Measurements from ENCODE around the gene AMACR.

AMACR gene

DNA sequence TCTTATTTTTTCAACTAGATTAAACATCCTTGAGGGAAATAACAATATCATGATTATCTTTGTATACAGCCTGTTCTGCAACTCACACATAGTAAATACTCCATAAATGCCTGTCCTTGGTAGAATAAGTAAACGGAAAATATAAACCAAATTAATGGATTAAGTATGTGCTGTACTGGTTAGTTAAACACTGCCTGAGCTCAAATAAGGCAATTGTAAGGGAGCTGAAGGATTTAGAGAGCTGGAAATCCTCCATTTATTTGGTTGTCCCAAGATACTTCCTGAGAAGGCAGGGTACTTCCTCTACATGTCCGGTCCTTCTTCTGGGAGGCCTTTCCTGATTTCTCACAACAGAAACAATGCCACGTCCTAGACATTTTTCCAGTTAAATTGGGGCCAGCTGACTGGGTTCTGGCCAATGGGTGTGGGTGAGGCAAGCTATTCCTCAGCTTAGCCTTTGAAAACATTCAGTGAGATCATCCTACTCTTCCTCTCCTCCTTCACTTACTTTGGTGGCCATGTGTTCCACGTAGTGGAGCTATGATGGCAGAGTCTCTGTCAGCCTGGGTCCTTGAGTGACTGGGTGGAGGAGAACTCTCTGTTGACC, 43.6 kb upstream of the AMACR start:
- no peak for TF ChIP-seq YY1 (IDR thresholded peaks at IDR 0.05; ENCODE audit: insufficient read depth, insufficient read length)
- TF ChIP-seq ZNF274 (IDR thresholded peaks at IDR 0.05; ENCODE audit: low read depth, low read length), result no peak
- no peak for TF ChIP-seq SUZ12 (IDR thresholded peaks at IDR 0.05; ENCODE audit: extremely low read depth, insufficient read depth, insufficient read length)
- Histone ChIP-seq H3K36me3 (ENCODE audit: insufficient read depth, insufficient read length, low read length) (no peaks in the 10 kb centered on the region), H3K9ac (ENCODE audit: insufficient read length, low read depth) (no peak overlapping the region), H3K9me3 (ENCODE audit: insufficient read depth, low read length) (no peaks in the 10 kb centered on the region), H3K4me3 (ENCODE audit: insufficient read length, low read depth) (no peak overlapping the region), H3K4me1 (ENCODE audit: insufficient read depth, insufficient read length) (no peaks in the 10 kb centered on the region), H3K27me3 (ENCODE audit: insufficient read depth, insufficient read length) (no peaks in the 10 kb centered on the region)
- DNase-seq (ENCODE audit: low read depth, low spot score), result no peak

DNA sequence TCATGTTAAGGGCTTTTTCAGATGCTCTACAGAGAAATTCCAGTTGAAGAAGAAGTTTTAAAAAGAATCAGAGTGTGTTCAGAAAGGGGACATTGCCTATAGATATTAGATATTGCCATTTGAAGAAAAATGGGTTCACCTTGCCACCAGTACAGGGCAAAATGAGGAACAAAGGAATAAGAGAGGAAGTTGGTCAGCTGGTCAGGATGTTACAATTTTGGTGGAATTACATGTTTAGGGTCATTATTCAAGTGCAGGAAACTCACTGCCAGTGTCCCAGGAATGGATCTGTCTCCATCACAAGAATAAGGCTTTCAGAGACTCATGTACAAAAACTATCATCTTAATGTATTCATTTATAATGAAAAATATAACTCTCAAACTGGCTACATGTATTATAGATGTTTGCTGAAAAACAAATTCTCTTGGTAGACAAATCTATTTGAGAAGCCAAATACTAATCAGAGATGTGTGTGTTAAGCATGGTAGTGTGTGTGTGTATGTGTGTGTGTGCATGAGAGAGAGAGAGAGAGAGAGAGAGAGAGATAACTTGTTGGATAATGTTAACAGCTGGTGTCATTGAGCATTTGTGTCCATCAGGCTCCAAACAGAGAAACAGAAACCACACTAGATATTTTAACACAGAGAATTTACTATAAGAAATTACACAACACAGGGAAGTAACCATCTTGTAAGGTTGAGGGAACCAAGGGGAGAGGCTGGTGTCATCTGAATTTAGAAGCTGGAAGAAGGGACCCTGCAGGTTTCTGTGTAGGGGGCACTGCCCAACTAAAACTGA, 40.1 kb upstream of the AMACR start:
- Histone ChIP-seq H3K27me3 (ENCODE audit: insufficient read depth, insufficient read length) (no peaks in the 10 kb centered on the region), H3K9ac (ENCODE audit: insufficient read length, low read depth) (no peak overlapping the region), H3K4me1 (ENCODE audit: insufficient read depth, insufficient read length) (no peaks in the 10 kb centered on the region), H3K4me3 (ENCODE audit: insufficient read length, low read depth) (no peak overlapping the region), H3K36me3 (ENCODE audit: insufficient read depth, insufficient read length, low read length) (no peaks in the 10 kb centered on the region), H3K9me3 (ENCODE audit: insufficient read depth, low read length) (no peaks in the 10 kb centered on the region)
- TF ChIP-seq SUZ12 (IDR thresholded peaks at IDR 0.05; ENCODE audit: extremely low read depth, insufficient read depth, insufficient read length) (no peak), YY1 (IDR thresholded peaks at IDR 0.05; ENCODE audit: insufficient read depth, insufficient read length) (no peak), ZNF274 (IDR thresholded peaks at IDR 0.05; ENCODE audit: low read depth, low read length) (no peak)
- no peak for DNase-seq (ENCODE audit: low read depth, low spot score)

DNA sequence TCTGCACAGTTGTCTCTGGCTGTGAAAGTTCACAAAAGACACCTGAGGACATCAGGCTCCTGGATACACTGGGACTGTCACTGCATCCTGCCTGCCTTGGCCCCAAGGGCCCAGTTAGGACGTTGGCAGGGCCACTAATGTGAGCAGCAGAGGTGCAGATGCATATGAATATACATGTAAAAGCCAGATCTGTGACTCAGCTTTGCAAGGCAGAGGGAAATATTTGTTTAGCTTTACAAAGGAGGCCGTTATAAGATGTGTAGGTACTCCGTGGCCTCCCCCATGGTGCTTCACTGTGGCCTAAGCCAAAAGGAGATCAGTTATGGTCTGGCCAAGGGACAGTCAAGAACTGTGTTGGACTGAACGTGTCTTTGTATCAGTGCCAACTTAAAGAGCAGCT, 39.3 kb upstream of the AMACR start:
- TF ChIP-seq ZNF274 (IDR thresholded peaks at IDR 0.05; ENCODE audit: low read depth, low read length) (no peak), SUZ12 (IDR thresholded peaks at IDR 0.05; ENCODE audit: extremely low read depth, insufficient read depth, insufficient read length) (no peak), YY1 (IDR thresholded peaks at IDR 0.05; ENCODE audit: insufficient read depth, insufficient read length) (no peak)
- H3K4me1 ChIP-seq (ENCODE audit: insufficient read depth, insufficient read length), result no peaks in the 10 kb centered on the region
- H3K9me3 ChIP-seq (ENCODE audit: insufficient read depth, low read length), result no peaks in the 10 kb centered on the region
- no peak overlapping the region for H3K9ac ChIP-seq (ENCODE audit: insufficient read length, low read depth)
- DNase-seq (ENCODE audit: low read depth, low spot score), result no peak
- H3K36me3 ChIP-seq (ENCODE audit: insufficient read depth, insufficient read length, low read length), result no peaks in the 10 kb centered on the region
- no peak overlapping the region for H3K4me3 ChIP-seq (ENCODE audit: insufficient read length, low read depth)
- no peaks in the 10 kb centered on the region for H3K27me3 ChIP-seq (ENCODE audit: insufficient read depth, insufficient read length)

DNA sequence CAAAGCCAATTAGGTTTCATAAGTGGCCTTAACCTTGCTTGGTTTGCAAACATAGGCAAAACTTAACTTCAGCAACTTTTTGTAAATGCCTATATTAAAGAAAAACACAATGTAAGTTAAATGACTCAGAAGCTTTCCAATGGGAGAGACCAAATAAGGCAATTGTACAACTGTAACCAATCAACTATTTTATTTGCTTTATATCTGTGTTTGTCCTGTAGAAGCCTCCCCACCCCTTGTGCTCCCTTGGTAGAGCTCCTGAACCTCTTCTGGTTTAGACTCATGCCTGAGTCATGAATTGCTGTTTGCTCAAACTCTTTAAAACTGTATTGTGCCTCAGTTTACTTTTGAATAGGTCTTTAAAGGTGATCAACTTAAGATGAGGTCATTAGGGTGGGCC, 38.1 kb upstream of the AMACR start:
- no peak for DNase-seq (ENCODE audit: low read depth, low spot score)
- TF ChIP-seq YY1 (IDR thresholded peaks at IDR 0.05; ENCODE audit: insufficient read depth, insufficient read length) (no peak), ZNF274 (IDR thresholded peaks at IDR 0.05; ENCODE audit: low read depth, low read length) (no peak), SUZ12 (IDR thresholded peaks at IDR 0.05; ENCODE audit: extremely low read depth, insufficient read depth, insufficient read length) (no peak)
- no peak overlapping the region for H3K4me3 ChIP-seq (ENCODE audit: insufficient read length, low read depth)

GRCh38 chr5:34045023-34045422, 37.2 kb upstream of the AMACR start:
- DNase-seq (ENCODE audit: low read depth, low spot score), result no peak
- no peak overlapping the region for H3K4me3 ChIP-seq (ENCODE audit: insufficient read length, low read depth)
- H3K4me1 ChIP-seq (ENCODE audit: insufficient read depth, insufficient read length), result no peaks in the 10 kb centered on the region
- H3K27me3 ChIP-seq (ENCODE audit: insufficient read depth, insufficient read length), result no peaks in the 10 kb centered on the region
- H3K9me3 ChIP-seq (ENCODE audit: insufficient read depth, low read length), result no peaks in the 10 kb centered on the region
- TF ChIP-seq YY1 (IDR thresholded peaks at IDR 0.05; ENCODE audit: insufficient read depth, insufficient read length) (no peak), SUZ12 (IDR thresholded peaks at IDR 0.05; ENCODE audit: extremely low read depth, insufficient read depth, insufficient read length) (no peak), ZNF274 (IDR thresholded peaks at IDR 0.05; ENCODE audit: low read depth, low read length) (no peak)
- no peak overlapping the region for H3K9ac ChIP-seq (ENCODE audit: insufficient read length, low read depth)
- no peaks in the 10 kb centered on the region for H3K36me3 ChIP-seq (ENCODE audit: insufficient read depth, insufficient read length, low read length)

More for the DNA sequence above, 38.1 kb upstream of the AMACR start:
- Histone ChIP-seq H3K4me1 (ENCODE audit: insufficient read depth, insufficient read length) (no peaks in the 10 kb centered on the region), H3K9me3 (ENCODE audit: insufficient read depth, low read length) (no peaks in the 10 kb centered on the region), H3K9ac (ENCODE audit: insufficient read length, low read depth) (no peak overlapping the region), H3K27me3 (ENCODE audit: insufficient read depth, insufficient read length) (no peaks in the 10 kb centered on the region), H3K36me3 (ENCODE audit: insufficient read depth, insufficient read length, low read length) (no peaks in the 10 kb centered on the region)

DNA sequence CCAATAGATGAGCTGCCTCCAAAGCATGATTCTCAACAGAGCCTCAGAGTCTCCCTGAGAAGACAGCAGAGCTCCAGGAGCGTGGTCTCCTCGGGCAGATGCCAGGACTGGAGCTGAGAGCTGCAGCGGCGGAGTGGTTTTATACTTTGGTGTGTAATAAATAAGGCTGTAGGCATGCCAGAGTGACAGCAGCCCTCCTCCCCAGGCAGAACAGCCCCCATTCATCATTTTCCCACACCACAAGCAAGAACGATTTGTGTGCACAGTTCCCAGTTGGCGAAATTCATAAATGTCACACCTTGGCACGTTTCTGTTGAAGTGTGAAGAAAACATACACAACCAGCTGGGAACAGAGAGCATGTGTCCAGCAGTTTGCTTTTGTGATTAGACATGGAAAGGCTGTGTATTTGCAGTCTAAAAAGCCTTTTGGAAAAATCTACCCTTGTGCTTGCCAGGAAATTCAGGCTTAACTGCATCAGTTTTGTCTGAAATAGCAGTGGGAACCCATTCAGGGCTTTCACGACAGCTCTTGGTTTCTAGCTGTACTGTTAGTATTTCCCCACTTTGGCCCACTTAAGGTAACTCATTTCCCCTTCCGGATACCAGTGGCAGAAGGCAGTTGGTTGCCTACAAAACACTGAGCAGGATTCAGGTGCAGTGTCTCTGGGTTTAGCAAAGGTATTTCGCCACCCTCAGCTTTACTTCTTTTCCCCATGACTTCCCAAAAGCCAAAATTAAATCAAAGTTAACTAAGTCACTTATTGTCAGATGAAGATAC, 35.4 kb upstream of the AMACR start, which contains the start of gene C1QTNF3:
TSS of gene C1QTNF3 (minus strand) at position 115 of the 778 bp plus-strand sequence. CDS start at position 27, 88 bp downstream.
- TF ChIP-seq SUZ12 (IDR thresholded peaks at IDR 0.05; ENCODE audit: extremely low read depth, insufficient read depth, insufficient read length) (no peak), YY1 (IDR thresholded peaks at IDR 0.05; ENCODE audit: insufficient read depth, insufficient read length) (no peak), ZNF274 (IDR thresholded peaks at IDR 0.05; ENCODE audit: low read depth, low read length) (no peak)
- Histone ChIP-seq H3K9ac (ENCODE audit: insufficient read length, low read depth) (no peak within 1 kb of the TSS), H3K9me3 (ENCODE audit: insufficient read depth, low read length) (peaks cover 5% of the 10 kb centered on the region; the same call in 1 of the 2 replicates), H3K27me3 (ENCODE audit: insufficient read depth, insufficient read length) (no peaks in the 10 kb centered on the region), H3K36me3 (ENCODE audit: insufficient read depth, insufficient read length, low read length) (no peaks in the 10 kb centered on the region), H3K4me3 (ENCODE audit: insufficient read length, low read depth) (no peak within 1 kb of the TSS), H3K4me1 (ENCODE audit: insufficient read depth, insufficient read length) (no peaks in the 10 kb centered on the region)
- no peak for DNase-seq (ENCODE audit: low read depth, low spot score)
